AG09319 (cell line): ENCODE measurements around the gene PIEZO1.
"Not testable (repeated sequence)": the region's sequence is repeated elsewhere in the genome, so short reads cannot be mapped to it uniquely, and the experiment has no call there.

Source experiments
- DNase-seq: peaks from one replicate; pipeline ENCODE4 v3.0.0-alpha.2; 2010; ENCODE audit warnings: low read depth; ENCODE audit errors: extremely low read depth
- TF ChIP-seq, protein P1 (sequence below): IDR thresholded peaks from 2 replicates; pipeline ENCODE4 v1.5.1; 2011; ENCODE audit warnings: low read depth, mild to moderate bottlenecking, inconsistent platforms, low read length, moderate library complexity

PIEZO1 gene

DNA sequence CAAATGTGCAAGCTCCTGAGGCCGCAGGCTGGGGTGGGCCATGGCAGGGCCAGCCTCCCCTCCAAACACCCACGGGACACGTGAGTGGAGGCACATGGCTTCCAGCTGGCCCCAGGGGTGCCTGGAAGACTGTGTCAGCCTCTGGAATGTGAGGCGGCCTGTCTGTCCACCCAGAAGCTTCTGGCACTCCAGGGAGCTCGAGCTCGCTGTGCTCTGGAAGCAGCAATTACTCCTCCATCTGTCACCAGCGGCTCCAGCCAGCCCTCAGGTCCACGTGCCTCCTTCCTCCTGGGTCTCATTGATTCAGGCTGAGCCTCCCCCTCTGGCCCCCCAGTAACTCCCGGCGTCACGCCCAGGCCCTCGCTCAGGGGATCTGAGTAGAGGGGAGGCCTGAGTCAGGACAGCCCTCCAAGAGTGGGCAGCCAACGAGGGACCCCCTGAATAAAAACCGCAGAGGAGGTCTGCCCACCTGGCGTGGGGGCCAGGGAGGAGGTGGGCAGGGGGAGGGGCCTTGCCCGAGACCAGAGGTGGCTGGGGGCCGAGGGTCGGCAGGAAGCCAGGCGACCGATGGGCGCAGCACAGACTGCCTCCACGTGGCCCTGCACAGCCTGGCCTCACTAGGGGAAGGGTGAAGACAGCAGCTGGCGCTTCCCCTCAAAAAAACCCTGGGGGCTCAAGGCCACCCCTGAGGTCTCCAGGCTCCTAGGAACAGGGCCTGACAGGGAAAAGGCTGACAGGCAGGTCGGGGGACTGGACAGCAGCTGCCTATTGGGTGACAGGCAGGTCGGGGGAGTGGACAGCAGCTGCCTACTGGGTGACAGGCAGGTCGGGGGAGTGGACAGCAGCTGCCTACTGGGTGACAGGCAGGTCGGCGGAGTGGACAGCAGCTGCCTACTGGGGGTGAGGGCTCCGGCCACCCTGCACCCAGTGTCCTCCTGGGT lies 11.9 kb downstream of the PIEZO1 start:
- TF ChIP-seq, protein P1, sequence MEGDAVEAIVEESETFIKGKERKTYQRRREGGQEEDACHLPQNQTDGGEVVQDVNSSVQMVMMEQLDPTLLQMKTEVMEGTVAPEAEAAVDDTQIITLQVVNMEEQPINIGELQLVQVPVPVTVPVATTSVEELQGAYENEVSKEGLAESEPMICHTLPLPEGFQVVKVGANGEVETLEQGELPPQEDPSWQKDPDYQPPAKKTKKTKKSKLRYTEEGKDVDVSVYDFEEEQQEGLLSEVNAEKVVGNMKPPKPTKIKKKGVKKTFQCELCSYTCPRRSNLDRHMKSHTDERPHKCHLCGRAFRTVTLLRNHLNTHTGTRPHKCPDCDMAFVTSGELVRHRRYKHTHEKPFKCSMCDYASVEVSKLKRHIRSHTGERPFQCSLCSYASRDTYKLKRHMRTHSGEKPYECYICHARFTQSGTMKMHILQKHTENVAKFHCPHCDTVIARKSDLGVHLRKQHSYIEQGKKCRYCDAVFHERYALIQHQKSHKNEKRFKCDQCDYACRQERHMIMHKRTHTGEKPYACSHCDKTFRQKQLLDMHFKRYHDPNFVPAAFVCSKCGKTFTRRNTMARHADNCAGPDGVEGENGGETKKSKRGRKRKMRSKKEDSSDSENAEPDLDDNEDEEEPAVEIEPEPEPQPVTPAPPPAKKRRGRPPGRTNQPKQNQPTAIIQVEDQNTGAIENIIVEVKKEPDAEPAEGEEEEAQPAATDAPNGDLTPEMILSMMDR = no peak
- peak; percentile 67 for DNase-seq

DNA sequence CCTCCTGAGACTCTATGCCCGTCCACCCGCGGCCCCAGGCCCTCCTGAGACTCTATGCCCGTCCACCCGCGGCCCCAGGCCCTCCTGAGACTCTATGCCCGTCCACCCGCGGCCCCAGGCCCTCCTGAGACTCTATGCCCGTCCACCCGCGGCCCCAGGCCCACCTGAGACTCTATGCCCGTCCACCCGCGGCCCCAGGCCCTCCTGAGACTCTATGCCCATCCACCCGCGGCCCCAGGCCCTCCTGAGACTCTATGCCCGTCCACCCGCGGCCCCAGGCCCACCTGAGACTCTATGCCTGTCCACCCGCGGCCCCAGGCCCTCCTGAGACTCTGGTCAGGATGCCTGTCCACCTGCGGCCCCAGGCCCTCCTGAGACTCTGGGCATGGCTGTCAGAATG lies 13.2 kb downstream of the PIEZO1 start:
- DNase-seq = not testable (repeated sequence)

DNA sequence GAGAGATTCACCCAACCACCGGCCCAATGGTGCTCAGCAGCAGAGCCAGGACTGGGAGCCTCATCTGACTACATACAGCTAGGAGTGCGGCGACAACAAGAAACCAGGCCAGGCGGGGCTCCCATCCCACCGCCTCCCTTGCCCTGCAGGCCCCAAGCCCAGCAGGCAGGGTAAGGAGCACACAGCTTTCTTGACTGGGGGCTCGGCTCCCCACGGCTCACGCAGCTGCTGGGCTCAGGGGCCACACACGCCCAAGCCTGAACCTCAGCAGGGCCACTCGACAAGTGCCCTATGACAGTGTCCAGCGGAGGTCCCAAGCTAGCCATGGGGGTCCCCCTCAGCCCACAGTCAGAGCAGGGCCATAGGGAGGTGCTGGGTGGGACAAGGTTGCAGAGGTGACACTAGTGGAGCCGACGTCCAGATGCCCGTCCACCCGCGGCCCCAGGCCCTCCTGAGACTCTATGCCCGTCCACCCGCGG lies 13.7 kb downstream of the PIEZO1 start:
- DNase-seq = no peak

DNA sequence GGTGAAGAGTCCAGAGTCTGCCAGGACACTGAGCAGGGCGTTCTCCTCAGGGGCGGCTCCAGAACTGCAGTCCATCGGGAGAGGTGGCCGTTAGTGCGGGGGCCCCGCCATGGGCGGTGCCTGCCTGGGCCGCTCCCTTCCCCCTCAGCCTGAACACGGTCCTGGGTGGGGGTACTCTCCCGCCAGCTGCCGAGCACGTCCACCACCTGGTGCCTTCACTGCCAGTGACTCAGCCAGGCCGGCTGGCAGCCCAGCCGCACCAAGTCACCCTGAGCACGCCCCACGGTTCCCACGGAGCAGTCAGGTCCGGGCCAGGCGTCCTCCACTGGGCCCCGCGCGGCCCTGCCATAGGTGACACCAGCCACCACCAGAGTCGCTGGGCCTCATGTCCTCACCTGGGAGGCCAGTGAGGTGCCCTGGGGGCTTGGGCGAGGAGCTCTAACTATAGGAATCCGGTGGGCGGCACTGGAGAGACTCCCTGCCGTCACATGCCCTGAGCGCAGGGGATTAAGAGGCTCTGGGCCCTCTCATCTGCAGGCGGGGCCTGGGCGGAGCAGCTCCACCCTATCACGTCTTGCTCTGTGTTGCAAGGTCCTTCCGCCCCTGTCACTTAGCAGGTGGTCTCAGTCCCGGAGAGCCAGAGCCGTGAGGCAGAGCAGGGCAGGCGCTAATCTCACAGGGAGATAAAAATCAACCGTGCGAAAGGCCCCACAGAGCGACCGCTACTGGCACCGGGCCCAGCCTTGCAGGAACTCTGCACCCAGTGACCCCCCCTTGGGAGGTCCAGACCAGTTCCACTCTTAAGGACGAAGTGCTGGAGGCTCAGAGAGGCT lies 14.3 kb downstream of the PIEZO1 start:
- TF ChIP-seq, protein P1 = no peak
- no peak for DNase-seq

More for the DNA sequence above, 13.7 kb downstream of the PIEZO1 start:
- TF ChIP-seq, protein P1 = no peak

DNA sequence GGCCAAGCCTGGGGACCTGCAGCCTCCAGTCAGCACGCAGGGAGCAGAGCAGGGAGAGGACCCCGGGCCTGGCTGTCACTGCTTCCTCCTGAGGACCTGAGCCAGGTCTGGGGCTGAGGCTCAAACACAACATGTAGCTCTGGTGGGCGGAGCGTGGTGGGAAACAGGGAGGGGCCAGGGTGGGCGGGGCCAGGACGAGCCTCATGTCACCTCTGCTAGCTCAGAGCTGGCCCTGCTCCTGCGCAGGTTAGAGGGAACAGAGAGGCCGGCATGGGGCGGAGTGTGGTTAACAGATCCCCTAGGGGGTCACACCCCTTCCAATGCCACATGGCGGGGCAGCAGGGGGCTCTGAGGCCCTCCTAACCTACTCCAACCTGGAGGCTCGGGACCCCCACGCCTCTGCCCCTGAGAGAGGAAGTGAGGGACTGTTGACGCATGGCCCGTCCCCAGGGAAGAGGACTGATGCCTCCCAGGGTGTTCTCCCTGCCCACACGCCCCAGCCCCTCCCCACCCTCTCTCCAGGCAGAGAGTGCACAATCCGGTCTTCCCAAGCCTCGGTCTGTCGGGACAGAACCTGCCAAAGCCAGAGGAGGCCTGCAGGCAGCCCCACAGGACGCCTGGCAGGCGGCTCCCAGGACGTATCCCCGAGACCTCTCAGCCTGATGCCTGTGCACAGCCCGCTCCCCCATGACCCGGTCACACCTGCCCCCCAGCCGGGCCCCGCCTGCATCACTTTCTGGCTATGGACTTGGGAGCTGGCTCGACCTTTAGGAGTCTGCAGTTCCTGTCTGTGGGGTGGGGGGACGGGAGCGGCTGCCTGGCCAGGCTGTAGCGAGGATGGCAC lies 15.2 kb downstream of the PIEZO1 start:
- TF ChIP-seq, protein P1 = no peak
- DNase-seq = no peak

DNA sequence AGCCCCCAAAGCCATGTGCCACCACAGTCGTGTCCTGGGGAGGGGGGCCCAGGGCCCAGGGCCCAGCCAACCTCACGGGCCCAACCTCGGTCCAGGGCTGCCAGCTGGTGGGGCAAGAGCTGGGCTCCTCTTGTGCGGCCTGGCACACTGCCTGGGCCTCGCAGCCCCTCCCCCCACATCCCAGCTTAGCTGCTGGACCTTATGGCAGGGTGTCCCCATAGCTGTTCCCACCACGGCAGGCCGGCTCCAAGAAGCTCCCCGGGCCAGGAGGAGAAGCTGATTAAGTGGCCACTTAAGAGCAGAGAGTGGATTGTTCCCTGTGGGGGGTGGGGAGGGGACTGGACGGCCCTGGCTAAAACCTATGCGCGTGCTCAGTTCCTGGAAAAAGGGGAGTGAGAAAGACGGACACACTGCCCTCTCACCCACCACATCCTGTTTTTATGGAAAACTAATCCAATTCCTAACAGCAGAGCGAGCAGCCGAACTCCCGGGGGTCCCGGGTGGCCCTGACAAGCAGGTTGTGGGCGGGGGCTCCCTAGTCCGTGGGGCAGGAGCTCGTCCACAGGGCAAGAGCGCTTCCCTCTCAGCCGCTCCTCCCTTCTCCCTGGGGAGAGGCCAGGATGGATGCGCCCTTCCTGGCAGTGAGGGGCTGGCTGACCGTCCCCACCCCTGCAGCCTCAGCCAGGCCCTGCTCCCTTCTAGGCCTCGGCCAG lies 16.8 kb downstream of the PIEZO1 start:
- no peak for DNase-seq
- TF ChIP-seq, protein P1 = no peak; the same call in 1 of the 2 replicates
